GM18499 (cell line): ENCODE measurements around the gene SLC6A9.

ENCODE experiments used
- ATAC-seq: cut with Tn5 transposase; IDR thresholded peaks from one replicate; pipeline ENCODE4 v1.9.1; 2021; ENCODE audit warnings: moderate number of reproducible peaks; ENCODE audit not compliant: insufficient read depth, unreplicated experiment

Gene SLC6A9

DNA sequence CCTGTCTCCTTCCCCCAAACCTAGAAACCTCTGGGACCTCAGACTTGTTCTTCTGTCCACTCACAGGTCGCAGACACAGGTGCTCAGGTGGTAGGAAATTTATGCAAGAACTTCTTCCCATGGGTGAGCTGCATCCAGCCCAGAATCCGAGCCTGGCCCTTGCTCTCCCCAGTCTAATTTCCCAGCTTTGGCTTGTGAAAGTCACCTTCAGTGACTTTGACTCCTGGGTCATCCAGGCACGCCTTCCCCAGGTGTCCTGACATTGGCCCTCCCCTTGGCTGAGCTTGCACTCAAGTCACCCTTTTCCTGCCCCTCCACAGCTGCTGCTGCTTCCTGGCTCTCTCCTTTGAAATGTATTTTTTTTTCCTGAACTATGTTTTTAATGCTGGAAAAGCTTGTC is 77.9 kb downstream of the SLC6A9 start:
- no peak for ATAC-seq

DNA sequence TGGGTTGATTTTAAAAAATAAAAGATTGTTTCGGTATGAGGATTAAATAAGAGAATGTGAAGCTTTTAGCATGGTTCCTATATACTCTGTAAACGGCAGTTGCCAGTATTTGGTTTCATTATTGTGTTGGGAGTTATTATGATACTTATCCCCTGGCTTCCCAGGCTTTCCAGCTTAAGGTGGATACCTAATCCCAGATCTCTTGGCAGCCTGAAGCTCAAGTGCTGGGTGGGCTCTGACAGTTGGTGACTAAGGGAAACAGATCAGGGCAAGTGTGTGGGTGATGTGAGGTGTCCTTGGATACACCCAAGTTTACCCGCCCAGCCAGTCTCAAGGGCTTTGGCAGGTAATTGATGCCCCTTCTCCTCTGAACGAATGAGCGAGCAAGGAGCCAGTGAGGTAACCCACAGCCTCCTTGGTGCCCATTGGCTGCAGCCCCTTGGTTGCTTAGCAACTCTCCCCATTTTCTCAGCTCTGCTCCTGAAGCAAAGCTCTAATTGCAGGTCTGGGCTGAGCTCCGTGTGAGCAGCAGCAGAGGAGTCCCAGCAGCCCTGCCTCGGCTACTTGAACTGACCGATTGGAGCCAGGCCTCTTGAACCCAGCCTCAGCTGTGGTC is 78.4 kb downstream of the SLC6A9 start:
- ATAC-seq: no peak

DNA sequence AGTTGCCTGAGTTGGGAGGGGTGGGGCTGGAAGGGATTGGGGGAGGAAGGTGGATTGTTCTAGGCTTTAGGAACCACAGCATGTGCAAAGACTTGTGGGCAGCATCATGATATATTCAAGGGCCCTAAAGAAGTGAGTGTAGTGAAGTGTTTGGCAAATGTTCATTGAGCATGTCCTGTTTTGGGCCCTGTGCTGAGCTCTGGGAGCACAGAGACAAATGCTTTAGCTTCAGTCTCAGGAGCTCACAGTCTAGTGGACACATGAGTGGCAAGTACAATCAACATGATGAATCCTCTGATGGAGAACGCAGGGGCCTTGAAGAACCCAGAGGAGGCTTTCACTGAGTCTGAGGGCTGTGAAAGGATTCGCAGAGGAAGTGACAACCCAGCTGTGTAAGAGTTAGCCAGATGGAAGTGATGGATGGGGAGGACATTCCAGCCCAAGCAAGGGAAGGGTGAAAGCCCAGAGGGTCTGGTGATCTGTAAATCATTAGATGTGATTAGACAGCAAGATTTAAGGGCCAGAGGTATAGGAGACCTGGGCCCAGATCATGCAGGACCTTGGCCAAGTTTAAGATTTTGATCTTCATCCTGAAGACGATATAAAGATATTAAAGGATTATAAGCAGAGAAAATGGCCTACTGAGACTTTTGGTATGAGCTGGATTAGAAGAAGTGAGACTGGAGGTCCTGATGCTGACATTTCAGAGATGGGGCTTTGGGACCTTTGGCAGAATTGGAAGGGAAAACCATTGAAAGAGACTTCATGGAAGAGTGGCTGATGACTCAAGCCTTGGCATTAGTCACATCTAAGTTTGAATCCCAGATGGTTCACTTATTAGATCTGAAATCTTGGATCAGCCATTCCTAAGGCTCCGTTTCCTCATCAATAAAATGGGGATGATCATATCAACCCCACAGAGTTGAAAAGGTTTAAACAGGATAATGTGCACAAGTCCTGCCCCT is 80.0 kb downstream of the SLC6A9 start:
- ATAC-seq: no peak

DNA sequence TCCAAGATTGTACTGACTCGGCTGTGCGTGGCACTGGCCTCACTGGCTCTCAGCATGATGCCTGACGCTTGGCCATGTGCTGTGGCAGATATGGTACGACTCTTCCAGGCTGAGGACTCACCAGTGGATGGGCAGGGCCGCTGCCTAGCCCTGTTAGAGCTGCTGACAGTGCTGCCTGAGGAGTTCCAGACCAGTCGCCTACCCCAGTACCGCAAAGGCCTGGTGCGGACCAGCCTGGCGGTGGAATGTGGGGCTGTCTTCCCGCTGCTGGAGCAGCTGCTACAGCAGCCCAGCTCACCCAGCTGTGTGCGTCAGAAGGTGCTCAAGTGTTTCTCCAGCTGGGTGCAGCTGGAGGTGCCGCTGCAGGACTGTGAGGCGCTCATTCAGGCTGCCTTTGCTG is 81.6 kb downstream of the SLC6A9 start:
- no peak for ATAC-seq

DNA sequence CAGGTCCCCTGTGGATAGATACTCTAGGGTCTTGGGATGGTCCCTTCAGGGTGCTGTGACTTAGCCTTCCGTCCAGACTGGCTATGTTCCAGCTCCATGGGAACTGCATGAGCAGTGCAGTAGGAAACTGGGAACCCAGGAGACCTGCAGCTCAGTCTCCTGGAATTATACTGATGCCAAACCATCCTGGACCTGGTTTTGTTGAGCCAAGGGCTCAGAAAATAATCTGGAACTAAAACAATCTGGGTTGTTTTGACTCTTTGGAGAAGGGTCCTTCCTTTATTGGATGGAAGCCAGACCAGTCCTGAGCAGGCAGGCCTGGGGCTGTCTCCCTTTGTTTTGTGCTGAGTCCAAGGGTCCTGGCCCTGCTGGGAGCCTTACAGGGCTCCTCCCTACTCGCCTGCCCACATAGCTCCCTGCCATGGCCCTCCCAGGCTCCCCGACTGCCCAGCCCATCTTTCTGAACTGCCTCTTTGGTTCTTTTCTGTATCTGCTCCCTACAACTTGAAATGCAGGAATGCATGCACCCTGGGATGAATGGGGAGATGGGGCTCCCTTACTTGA is 83.3 kb downstream of the SLC6A9 start:
- ATAC-seq: no peak

DNA sequence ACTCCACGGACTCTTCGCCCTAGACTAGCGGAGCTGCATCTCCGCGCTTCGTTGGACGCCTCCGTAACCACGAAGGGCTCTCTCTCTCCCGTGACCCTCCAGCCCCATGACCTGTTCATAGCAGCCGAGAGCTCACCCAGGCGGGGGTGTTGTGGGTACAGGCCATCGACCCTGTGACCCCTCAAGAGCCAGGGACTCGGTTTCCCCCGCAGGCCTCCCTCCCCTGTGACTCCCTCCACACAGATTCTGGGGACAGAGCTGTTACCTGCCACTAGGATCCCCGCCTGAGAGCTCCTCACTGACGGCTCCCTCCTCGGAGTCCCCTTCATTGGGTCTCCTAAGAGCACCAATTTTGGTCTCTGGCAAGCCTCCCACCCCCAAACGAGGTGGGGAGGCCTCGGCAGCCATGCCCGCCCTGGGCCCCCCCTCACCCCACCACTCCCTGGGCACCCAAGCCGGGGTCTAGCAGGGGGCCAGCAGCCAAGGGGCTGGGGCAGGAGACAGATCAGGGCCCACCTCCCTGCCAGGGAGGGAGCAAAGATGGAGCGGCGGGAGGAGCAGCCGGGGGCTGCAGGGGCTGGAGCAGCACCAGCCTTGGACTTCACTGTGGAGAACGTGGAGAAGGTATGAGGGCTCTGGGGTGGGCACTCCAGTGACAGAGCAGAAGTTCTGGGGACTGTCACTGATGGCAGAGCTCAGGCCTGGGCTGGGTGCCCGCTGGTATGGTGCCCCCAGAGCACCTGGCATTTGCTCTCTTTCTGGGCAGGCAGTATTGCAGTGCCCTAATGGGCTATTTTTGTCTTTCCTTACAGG is 84.0 kb downstream of the SLC6A9 start:
- ATAC-seq: no peak
